GM18520 (cell line): Measurements from ENCODE around the gene GAP43.

Experiments
- ATAC-seq: cut with Tn5 transposase; IDR thresholded peaks from one replicate; pipeline ENCODE4 v1.9.1; 2021; ENCODE audit not compliant: unreplicated experiment

GAP43 gene

DNA sequence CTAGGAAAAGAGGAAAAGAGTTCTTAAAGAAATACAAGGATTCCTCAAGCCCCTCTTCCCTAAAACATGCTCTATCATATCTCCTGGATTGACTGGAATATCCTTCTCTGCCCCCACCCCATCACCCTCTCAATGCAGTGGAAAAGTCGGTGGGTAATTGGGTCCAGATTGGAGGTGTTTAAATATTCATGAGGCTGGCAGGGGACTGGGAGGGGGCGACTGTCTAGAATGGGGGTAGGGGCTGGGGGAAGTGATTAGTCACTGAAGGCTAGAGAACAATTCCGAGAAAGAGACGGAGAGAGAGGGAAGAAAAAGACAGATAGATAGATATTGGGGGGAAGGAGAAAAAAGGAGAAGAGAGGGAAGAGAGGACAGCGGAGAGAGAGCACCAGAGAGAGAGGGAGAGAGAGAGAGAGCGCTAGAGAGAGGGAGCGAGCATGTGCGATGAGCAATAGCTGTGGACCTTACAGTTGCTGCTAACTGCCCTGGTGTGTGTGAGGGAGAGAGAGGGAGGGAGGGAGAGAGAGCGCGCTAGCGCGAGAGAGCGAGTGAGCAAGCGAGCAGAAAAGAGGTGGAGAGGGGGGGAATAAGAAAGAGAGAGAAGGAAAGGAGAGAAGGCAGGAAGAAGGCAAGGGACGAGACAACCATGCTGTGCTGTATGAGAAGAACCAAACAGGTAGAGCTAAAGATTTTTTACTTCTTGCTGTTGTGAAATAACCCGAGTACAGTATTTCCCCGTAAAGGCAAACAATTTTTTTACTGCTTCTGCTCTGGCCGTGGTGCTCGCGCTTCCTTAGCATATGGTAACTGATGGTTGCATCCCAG, at the start of gene GAP43:
GAP43 (plus strand) TSS at position 467 of the 825 bp plus-strand sequence; CDS start at position 647, 180 bp downstream.
- no peak for ATAC-seq

- no peak for ATAC-seq
Observed at GRCh38 chr3:115576325-115576875, 46.9 kb upstream of the GAP43 start.

DNA sequence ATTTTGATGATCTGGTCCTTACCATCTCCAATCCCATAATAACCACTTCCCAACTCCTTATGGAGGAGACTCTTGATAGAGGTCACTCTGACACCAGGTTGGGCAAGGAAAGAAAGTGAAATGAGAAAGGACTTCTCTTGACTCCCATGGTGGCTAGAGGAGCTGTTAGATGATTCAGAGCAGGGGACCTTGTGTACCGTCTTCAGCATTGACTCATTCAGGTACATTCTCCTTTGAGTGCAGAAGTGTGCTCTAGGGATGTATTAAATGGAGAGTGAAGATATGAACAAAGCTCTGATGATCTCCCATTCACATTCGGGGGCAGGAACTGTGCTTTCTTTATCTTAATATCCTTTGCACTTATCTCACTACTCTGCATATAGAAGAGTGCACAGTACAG, 46.3 kb upstream of the GAP43 start:
- ATAC-seq, result no peak

DNA sequence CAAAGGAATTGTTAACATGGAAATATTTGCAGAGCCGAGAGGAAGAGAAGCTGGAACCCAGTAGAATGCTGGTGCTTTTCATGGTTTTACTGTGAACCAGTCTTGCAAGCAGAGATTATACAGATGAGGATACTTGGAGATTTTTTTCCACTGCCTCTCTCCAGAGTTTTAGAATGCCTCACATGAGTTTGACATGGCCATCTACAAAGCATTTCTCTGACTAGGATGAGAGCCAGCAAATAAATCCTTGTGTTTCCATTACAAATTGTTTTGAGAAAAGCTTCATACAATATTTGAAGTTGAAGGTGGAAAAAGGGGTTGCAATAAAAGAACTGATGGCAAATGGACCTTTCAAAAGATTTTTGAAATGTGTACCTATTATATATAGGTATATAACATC, 45.0 kb upstream of the GAP43 start:
- ATAC-seq, result no peak

- no peak for ATAC-seq
Observed at GRCh38 chr3:115580566-115580965, 42.7 kb upstream of the GAP43 start.

- ATAC-seq, result no peak
Observed at GRCh38 chr3:115581362-115582135, 41.8 kb upstream of the GAP43 start.

DNA sequence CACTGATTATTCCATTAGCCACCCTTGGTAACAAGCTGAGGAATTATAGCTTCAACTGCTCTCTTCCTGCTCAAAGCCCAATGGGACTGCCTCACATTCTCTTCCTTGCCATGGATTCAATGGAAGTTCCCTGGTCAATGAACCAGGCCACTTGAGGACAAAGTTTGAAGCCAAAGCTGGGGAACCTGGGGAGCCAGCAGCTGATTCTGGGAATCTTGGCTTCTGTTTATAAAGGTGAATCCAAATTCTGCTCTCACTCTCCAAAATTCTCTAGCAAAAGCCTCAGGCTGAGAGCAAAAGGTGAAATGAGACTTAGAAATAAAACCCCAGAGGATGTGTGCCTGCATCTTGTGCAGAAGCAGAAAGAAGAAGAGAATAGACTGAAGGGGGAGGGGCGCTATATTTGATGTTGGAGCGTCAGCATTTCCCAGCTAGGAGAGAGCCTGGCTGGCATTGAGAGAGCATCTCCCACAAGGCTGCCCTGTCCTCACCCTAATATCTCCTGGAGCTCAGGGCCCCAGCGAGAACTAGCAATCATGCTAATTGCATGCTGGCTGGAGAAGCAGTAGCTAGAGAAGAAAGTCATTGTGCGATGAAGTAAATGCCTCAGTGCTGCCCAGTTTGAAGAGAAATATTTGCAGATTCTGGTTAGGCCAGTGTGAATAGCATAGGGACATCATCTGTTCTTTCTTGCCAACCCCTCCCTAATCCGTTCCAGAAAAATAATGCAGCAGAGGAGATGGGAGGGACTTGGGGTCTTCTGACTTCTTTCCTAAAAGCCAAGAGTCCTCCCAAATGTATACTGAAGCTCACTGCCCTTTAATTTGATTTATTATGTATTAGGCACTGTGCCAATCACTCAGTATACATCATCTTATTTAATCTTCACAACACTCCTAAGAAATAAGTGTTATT, 34.9 kb upstream of the GAP43 start:
- ATAC-seq, result no peak

GRCh38 chr3:115590873-115591272, 32.4 kb upstream of the GAP43 start:
- ATAC-seq, result no peak

DNA sequence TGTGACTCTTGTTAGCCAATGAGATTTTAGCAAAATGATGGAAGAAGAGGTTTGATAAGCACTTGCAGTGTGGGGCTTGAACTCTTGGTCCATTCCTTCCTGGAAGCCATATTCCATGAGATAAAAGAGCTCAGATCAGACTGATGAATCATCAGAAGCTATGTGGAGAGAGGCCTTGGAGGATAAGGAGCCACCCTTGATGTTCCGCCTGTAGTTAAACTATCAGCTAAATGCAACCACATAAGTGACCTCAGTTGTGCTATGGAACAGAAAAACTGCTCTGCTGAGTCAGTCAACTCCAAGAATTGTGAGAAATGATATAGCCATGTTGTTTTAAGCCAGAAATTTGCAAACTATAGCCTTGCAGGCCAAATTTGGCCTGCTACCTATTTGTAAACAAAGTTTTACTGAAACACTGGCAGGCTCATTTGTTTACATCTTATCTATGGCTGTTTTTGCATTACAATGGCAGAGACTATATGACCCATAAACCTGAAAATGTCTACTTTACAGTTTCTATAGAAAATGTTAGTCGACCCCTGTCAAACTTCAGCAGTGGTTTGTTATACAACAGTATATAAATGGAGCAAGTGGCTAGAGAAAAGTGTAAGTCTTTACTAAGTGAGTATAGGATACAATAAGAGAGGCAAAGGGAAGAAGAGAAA, 27.6 kb upstream of the GAP43 start:
- no peak for ATAC-seq

DNA sequence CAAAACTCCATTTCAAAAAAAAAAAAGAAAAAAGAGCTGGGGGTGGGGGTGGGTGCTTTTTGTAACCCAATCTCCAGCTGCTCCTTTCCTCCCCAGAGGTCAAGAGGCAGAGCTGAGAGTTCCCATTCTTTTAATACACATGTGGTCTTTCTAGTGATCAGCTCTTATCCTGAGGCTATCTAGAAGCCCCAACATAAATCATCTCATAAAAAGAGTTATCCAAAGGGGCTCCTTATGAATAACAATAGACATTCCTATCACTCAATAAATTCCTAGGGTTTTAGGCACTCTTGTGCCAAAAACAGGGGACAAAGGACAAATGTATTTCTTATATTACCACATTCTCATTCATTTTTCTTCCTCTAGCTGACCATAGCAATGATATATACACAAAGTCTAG, 25.1 kb upstream of the GAP43 start:
- no peak for ATAC-seq

GRCh38 chr3:115602194-115602593, 21.1 kb upstream of the GAP43 start:
- ATAC-seq, result no peak

DNA sequence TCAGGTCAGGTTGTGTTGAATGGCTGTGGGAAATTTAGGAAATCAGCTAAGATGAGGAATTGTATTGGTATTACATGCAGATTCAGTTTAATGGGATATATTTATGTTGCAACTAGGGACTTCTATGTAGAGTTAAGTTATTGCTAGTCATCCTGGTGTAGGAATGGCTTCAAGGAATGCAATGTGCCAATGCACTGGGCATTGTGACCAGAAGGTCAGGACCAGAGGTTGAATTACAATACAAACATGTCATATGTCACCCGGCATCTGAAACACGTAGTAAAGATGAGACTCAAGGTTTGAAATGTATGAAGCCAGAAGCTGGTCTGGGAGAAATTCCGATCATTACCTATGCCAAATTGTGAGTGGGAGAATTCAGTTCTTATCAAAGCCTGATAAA, 11.7 kb upstream of the GAP43 start:
- ATAC-seq, result no peak

DNA sequence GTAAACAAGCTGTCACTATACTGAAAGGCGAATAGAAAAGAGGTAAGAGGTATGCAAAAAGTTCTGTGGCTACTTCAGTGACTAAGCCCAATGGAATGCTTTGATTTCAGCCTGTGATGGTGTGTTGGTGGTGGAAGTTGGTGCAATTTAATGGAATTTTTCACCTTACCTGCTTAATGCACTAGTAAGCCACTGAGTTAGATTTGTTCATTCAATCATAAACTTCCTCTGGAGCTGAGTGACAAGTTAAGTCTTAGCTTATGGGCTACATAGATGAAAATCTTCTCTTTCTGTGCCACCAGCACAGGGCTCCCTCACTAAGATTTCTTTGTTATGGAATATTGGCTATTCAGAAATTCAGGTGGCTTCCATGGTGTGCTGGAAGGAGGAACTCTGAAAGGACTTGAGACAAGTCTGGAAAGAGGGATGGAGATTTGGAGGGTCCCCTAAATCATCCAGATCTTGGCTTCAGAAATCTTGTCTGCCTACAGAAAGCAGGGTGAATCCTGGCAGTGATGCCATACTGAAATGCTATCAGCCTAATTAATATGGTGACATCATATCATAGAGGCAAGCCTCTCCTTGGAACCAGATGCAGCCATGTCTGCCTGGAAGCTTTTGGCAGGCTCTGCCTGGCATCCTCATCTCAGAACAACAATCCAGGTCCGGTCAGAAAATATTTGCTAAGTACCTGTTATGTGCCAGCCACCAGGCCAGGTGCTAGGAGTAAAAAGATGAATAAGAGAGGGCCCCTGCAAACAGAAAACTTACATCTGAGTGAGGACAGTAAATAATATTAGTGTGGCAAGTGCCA, 8.1 kb upstream of the GAP43 start:
- no peak for ATAC-seq

- ATAC-seq, result peak; percentile 76
Observed at GRCh38 chr3:115616461-115616860, 6.8 kb upstream of the GAP43 start.

DNA sequence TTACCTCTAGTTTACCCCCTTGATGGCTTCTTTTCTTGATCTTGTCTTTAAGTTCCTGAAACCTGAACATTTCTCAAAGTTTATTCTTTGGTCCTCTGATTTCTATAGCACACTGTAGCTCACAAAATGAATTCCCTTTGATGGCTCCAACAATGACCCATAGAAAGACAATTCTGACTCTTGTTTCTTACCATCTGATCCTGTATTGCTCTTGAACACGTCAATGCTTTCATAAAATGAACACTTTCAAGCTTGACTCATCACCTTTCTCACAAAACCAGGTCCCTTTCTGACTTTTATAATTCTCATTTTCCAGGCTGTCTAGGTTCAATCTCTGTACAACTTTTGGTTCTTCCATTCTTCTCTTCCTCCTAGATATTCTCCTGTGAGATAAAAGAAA, 5.7 kb upstream of the GAP43 start:
- no peak for ATAC-seq

DNA sequence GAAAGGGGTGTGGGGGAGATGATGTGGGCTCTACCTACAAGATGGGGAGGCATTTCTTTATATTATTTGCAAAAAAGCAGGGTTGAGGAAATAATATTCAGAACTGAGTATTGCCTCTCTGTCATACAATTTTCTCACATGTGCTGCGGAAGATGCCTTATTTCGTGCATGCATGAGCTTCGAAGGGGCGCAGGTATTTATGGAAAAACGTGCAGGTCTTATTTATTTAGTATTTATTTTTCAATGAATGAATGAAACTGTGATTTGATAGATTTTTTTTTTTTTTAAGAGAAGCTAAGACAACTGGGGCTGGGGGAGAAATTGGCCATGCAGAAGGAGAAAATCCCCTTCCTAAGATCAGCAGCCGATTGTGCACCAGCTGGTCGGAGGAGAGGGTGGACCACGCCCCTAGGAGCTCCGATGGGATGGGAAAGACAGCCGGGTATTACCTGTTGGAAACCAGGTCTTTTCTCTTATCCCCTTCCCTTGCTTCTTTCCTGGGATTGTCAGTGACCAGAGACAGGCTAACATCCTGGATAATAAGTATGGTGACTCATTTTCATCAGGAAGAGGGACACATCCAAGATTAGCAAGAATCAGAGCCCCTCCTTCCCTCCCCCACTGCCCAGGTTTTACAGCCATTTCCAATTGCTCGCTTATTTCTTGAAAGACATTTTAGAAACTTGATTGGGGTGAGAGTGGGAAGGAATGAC, 875 bp downstream of the GAP43 start:
- no peak for ATAC-seq

- ATAC-seq, result no peak
Observed at GRCh38 chr3:115624901-115625300, 1.6 kb downstream of the GAP43 start.

DNA sequence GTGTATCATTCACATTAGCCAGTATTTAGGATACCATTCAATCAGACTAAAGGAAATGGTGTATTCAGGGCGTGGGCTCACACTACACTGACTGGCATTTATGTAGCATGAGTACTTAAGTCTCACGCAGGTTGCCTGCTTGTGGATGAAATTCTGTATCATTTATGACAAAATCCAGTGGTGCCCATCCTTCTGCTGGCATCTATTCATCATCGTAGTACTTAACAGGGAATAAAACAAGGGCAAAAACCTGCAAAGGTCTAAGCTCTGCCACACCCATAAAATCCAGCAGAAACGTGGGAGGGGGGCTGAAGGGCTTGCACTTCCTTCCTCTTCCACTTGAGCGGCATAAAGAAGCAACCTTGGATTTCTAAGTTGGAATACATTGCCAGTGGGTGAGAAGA, 2.7 kb downstream of the GAP43 start:
- no peak for ATAC-seq

DNA sequence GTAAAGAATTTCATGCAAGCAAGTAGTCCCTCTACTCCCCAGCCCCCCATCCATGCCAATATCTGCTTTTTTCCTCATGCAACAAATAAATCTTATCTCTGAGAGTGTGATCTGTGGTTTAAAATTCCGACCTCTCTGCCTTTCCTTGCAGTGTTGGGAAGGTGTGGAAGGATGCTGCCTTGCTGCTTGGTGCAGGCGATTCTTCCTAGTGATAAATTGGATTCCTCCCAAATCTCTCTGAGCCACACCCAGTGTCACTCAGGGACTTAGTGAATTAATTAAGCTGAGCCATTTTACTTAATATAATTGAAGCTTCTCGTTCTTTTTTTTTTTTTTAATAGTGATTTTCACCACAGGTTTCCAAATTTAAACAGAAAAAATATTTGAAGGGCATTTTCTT, 3.4 kb downstream of the GAP43 start:
- no peak for ATAC-seq
